Right ventricle myocardium superior (tissue), 1 donor: ENCODE results near the gene CNR2. TPM values are rescaled to one million over a fixed set of nuclear protein-coding genes. Genes with fewer than 3 reads are reported as not detected.

Experiments used
- ATAC-seq: fragments of 200-7000 bp; cut with Tn5 transposase; one replicate; pipeline ENCODE4 v1.9.1; 2020; ENCODE audit warnings: mild to moderate bottlenecking; ENCODE audit not compliant: poor library complexity
- DNase-seq: peaks from one replicate; pipeline ENCODE4 v3.0.0-alpha.2; 2020
- intact Hi-C: fragments of 100-400 bp; cut with DNase I; formaldehyde crosslinking; loops from one replicate; pipeline ENCODE4 v1.11.2; 2022
- total RNA-seq: library from RNA; stranded (reverse); fragmentation: NEBNext Ultra II Directional; extraction: Animal tissue kit (Norgen Biotek cat#: 25700); gene quantifications from one replicate; pipeline ENCODE4 v1.2.1, GENCODE V29; 2021
- donor health status: DM: no; HTN: yes; CAD: no; lungs with severe emphysema.

Gene CNR2
- total RNA-seq, 1 donor from 2014 or later = not detected

DNA sequence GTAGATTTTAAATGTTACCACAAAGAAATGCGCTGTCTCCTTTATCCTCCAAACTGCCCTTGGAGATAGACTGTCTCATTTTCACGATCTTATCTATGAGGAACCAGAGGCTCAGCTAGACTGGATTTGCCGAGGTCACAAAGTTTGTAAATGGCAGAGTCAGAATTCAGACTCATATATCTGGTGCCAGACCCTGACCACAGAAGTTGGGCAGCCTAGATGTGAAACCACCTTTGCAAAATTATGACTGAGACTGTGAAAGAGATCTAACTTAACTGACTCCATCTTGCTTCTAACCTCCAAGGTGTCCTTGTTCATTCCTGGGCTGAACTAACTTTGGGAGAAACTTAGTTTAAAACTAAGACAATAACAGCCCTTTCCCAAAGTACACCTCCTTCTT, 14.1 kb downstream of the CNR2 start:
- intact Hi-C loops = no loop called here
- no peak for DNase-seq
- no peak for ATAC-seq

DNA sequence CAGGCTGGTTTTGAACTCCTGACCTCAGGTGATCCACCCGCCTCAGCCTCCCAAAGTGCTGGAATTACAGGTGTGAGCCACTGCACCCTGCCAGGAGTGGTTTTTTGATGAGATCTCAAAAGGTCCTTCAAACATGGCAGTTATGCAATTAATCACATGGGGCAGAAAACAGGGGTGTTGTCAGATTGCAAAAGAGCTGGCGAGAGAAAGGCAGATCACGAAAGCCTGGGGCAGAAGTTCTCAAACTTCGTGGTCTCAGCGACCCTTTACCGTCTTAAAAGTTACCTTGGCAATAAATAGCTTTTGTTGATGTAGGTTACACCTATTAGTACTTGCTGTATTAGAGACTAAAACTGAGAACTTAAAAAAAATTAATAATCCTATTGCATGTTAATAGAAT, 16.1 kb downstream of the CNR2 start:
- DNase-seq (no peak), ATAC-seq (no peak)
- intact Hi-C loops = no loop called here

DNA sequence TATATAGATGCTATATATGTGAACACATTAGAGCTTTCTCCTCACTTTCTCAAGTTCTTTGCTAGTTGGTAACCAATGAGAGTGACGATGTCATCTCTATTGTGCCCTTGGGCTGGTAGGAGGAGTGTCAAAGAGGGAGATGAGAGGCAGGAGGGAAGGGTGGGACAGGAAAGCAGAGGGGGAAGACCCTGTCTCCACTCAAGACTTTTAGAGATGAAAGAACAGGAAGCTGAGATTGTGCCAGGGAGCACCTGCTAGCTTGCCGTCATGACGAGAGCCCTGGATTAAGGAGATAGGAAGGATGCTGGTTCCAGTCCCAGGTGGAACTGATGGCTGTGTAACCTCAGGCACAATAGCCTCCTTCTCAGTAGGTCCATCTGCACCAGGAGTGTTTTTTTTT, 16.7 kb downstream of the CNR2 start:
- intact Hi-C loops = no loop called here
- ATAC-seq = no peak
- DNase-seq = no peak

GRCh38 chr1:23895993-23896392, 17.2 kb downstream of the CNR2 start:
- DNase-seq = no peak
- intact Hi-C loops = no loop called here
- no peak for ATAC-seq

GRCh38 chr1:23895082-23895481, 18.1 kb downstream of the CNR2 start:
- intact Hi-C loops = no loop called here

DNA sequence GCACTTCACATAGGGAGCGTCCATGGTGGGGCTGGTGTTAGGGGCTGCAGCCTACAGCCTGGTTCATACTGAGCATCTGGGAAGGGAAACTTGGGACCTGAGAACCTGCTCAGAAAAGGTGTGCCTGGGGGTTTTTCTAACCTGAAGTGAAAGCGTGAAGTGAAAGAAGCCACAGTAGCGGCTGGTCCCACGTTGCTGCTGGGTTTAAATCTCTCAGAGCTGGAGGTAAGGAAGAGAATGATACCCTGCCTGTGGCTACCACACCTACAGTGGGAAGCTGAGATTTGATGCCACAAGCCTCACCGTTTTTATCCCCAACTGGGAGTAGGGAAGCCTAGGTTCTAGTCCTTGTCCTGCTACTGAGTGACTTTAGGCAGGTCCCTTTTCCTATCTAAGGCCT, 24.1 kb downstream of the CNR2 start:
- intact Hi-C loops = no loop called here
- no peak for ATAC-seq
- DNase-seq = no peak

More at GRCh38 chr1:23895082-23895481, 18.1 kb downstream of the CNR2 start:
- ATAC-seq (peak; percentile 49), DNase-seq (no peak)

DNA sequence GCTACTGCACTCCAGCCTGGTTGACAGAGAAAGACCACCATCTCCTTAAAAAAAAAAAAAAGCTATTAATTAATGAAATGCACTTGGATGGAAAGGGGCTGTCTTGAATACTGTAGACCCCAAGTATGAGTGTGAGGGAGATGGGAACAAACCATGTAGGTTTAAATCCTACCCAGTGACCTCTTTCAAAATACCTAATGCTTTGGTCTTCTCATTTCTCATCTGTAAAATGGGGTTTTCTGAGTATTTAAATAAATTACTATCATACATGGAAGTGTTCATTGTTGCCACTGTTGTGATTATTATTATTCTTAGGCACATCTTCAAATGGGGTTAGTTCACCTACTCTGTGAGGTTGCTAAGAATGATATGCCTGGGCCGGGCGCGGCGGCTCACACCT, 27.9 kb downstream of the CNR2 start:
- ATAC-seq (no peak), DNase-seq (no peak)
- intact Hi-C loops = no loop called here

DNA sequence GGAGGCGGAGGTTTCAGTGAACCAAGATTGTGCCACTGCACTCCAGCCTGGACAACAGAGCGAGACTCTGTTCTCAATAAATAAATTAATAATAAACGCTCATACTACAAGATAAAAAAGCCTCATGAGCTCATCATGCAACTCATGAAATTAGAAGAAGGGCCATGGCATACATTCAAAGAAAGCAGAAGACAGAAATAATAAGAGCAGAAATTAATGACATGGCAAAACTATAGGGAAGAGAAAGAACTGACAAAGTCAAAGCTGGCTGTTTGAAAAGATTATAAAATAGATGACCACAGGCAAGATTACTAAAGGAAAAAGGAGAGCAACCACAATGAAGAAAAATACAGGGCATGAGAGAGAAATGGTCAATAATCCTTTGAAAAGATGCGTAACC, 30.4 kb downstream of the CNR2 start:
- intact Hi-C loops = no loop called here
- ATAC-seq = no peak
- no peak for DNase-seq

DNA sequence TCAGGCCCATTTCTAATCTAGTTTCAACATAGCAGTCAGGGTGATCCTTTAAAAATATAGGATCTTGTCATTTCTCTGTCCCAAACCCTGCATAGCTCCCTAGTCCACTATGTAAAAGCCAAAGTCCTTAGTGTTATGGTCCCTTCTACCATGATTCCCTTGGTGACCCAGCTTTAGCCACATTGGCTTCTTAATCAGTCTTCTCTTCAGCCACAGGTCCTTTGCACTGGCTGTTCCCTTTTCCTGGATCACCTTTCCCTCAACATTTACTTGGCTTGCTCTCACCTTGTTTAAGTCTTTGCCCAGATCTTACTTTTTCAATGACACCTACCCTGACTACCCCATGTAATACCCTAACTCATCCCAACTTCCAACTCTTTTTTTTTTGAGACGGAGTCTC, 33.4 kb downstream of the CNR2 start:
- no peak for DNase-seq
- no peak for ATAC-seq
- intact Hi-C loops = no loop called here

GRCh38 chr1:23878668-23879067, 34.5 kb downstream of the CNR2 start:
- ATAC-seq = no peak
- intact Hi-C loops = no loop called here
- DNase-seq = no peak

DNA sequence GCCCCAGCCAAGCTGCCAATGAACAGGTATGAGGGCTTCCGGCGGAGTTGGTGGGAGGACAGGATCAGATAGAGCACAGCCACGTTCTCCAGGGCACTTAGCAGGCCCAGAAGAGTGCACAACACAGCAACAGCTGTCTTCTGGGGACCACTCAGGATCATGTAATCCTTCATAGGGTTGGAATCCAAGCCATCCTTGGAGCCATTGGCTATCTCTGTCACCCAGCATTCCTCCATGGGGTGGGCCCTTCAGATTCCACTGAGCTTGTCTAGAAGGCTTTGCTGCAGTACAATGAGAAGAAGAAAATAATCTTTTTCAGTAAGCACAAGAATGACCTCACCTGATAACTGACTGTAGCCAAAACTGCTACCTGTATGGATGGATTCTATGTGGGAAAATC, 37.8 kb downstream of the CNR2 start:
- ATAC-seq (no peak), DNase-seq (no peak)
- intact Hi-C loops = no loop called here

DNA sequence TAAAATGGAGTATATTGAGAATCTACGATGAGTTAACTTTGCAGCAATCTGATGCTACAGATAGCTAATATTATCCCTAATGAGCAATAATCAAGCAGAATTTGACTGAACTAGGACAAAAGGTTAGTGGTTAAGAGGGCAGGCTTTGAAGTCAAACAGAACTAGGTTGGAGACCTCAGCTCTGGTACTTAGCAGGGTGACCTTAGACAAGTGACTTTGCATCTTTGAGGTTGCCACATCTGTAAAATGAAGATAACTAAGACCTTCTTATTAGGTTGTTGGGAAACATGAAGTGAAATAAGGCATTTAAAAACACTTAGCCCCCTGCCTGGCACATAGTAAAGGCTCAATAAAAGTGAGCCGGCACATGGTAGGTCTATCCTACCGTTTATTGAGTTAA, 40.7 kb downstream of the CNR2 start:
- intact Hi-C loops = no loop called here
- no peak for DNase-seq
- ATAC-seq = no peak

DNA sequence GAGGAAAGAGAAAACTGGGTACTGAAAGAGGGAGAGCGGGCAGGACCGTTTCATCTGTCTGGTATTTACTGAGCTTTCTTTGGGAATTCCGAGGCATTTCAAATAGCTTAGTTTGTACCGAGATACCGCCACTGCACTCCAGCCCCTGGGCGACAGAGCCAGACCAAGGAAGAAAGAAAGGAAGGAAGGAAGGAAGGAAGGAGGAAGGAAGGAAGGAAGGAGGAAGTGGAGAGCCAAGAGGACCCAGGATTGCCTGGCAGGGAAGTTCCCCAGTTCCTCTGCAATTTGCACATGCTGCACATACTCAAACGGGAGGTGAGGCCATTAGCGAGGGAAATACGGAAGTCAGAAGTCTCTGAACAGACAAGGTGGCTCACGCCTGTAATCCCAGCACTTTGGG, 44.1 kb downstream of the CNR2 start:
- DNase-seq = no peak
- intact Hi-C loops = loop anchor here (5.0 kb wide), 2 partner anchors 62 to 97 kb away; no protein-coding TSS in a partner anchor
- ATAC-seq = no peak

GRCh38 chr1:23868557-23869016, 44.6 kb downstream of the CNR2 start:
- DNase-seq = no peak
- peak; percentile 38 for ATAC-seq
- intact Hi-C loops = loop anchor here (5.0 kb wide), 2 partner anchors 61 to 96 kb away; no protein-coding TSS in a partner anchor

DNA sequence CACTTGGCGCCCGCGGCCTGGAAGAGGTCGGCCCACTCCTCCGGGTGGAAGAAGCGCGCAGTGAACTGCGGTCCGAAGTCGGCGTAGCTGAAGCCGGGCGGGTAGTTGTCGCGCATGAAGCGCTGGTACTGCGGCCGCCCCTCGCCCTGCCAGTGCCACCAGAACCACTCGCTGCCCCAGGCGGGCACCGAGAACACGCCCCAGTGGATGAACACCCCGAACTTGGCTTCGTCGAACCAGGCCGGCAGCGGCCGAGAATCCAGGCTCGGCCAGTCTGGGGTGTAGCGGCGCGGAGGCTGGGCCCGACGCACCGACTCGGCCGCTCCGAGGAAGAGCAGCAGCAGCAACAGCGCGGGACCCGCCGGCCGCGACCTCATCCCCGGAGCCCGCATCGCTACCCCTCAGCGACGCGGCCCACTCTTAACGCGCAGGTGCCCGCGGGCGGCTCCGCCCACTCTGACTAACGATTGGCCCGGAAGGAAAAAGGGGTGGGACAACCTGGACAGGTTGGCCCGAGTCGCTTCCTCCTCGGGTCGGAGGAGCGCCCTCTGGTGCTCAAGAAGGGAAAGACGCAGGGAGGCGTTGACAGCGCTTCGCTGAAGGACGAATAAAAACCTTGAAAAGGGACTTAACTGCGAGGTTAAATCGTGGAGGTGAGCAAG, 45.1 kb downstream of the CNR2 start, which contains the start of gene FUCA1:
TSS of gene FUCA1 (minus strand) at position 396 of the 662 bp plus-strand sequence. CDS start at position 392, 4 bp downstream.
- DNase-seq = peak; percentile 96
- peak; percentile 99 for ATAC-seq
- intact Hi-C loops = loop anchor here (5.0 kb wide), 2 partner anchors 61 to 96 kb away; no protein-coding TSS in a partner anchor

GRCh38 chr1:23867542-23867894, 45.6 kb downstream of the CNR2 start:
- intact Hi-C loops = loop anchor here (5.0 kb wide), 2 partner anchors 60 to 95 kb away; no protein-coding TSS in a partner anchor
- DNase-seq = no peak
- no peak for ATAC-seq

DNA sequence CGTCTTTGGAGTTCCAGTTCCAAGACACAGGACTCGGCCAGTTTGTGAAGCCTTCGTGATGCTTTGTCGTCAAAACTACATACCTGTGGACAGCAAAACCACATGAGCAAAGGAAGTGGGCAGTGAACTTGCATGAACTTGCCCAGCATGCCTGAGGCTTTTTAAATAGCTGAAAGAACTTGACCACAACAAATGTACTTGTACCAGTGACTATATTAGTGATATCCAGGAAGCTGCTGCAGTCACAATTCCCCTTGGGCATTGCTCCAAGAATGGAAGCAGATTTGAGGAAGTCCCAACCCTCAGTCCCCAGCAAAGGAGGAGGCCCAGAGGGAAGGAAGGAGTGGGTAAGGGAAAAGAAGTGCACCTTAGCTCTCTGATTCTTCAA, 47.6 kb downstream of the CNR2 start:
- DNase-seq (no peak), ATAC-seq (peak; percentile 14)
- intact Hi-C loops = loop anchor here (5.0 kb wide), 2 partner anchors 58 to 93 kb away; no protein-coding TSS in a partner anchor

GRCh38 chr1:23864801-23865542, 48.2 kb downstream of the CNR2 start:
- ATAC-seq (no peak), DNase-seq (no peak)
- intact Hi-C loops = loop anchor here (5.0 kb wide), 2 partner anchors 58 to 93 kb away; no protein-coding TSS in a partner anchor

- intact Hi-C loops = no loop called here
- ATAC-seq = no peak
Measured at GRCh38 chr1:23862640-23863039, 50.5 kb downstream of the CNR2 start.

DNA sequence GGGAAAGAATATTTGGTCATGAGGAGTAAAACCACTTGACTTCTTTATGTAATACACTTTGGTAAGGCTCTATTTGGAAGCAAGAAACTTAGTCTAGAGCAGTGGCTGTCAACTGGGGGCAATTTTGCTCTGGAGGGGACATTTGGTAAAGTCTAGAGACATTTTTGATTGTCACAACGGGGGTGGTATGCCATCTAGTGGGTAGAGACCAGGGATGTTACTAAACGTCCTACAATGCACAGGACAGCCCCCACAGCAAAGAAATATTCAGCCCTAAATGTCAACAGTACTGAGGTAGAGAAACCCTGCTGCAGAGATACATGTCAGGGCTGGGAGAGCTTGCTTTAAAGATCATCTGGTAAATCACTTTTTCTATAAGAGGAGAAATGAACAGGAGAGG, 58.6 kb downstream of the CNR2 start:
- DNase-seq (no peak), ATAC-seq (peak; percentile 66)
- intact Hi-C loops = no loop called here

More at GRCh38 chr1:23862640-23863039, 50.5 kb downstream of the CNR2 start:
- no peak for DNase-seq
